Measurements from ENCODE around the gene NUCB1. TPM values are rescaled to one million over a fixed set of nuclear protein-coding genes. Genes with fewer than 3 reads are reported as not detected.

Gene NUCB1
- total RNA-seq, 2 donors from 2014 or later, result 347 to 411 TPM

DNA sequence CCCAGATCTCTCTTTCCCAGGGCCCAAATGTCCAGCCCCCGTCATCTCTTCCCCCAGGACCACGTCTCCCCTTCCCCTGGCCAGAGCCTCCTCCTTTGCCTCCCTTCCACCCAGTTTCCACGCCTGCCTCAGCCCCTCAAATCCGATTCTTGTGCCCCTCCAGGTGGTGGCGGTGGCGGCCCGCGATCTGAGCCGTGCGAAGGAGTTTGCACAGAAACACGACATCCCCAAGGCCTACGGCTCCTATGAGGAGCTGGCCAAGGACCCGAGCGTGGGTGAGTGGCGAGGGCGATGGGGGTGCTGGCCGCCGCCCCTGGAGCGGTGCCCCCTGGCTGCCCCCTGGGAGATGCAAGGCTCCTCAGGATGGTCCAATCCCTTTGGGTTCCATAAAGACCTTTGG, 34.7 kb downstream of the NUCB1 start:
- Histone ChIP-seq H3K9me3 (no peaks in the 10 kb centered on the region), H3K4me1 (peaks cover 0 to 12% of the 10 kb centered on the region in 2 donors), H3K36me3 (no peaks in the 10 kb centered on the region), H3K27ac (no peak overlapping the region), H3K27me3 (no peaks in the 10 kb centered on the region), H3K4me3 (no peak overlapping the region)
- no peak for DNase-seq (ENCODE audit: low spot score)
- TF ChIP-seq, protein P1, sequence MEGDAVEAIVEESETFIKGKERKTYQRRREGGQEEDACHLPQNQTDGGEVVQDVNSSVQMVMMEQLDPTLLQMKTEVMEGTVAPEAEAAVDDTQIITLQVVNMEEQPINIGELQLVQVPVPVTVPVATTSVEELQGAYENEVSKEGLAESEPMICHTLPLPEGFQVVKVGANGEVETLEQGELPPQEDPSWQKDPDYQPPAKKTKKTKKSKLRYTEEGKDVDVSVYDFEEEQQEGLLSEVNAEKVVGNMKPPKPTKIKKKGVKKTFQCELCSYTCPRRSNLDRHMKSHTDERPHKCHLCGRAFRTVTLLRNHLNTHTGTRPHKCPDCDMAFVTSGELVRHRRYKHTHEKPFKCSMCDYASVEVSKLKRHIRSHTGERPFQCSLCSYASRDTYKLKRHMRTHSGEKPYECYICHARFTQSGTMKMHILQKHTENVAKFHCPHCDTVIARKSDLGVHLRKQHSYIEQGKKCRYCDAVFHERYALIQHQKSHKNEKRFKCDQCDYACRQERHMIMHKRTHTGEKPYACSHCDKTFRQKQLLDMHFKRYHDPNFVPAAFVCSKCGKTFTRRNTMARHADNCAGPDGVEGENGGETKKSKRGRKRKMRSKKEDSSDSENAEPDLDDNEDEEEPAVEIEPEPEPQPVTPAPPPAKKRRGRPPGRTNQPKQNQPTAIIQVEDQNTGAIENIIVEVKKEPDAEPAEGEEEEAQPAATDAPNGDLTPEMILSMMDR (IDR thresholded peaks at IDR 0.05), result no peak

DNA sequence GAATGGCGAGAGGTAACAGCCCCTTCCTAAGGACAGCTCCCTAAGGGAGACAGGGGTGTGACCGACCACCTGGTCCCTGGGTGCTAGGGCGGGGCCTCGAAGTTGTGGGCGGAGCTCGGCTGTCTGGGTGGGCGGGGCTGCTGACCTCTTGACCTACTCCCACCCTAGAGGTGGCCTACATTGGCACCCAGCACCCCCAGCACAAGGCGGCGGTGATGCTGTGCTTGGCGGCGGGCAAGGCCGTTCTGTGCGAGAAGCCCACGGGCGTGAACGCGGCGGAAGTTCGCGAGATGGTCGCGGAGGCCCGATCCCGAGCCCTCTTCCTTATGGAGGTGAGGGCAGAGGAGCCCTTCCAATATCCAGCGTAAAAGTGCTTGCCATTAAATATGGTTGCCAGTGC, 35.8 kb downstream of the NUCB1 start:
- H3K36me3 ChIP-seq, result no peaks in the 10 kb centered on the region
- no peak for DNase-seq (ENCODE audit: low spot score)
- no peak overlapping the region for H3K4me3 ChIP-seq
- peaks cover 0 to 12% of the 10 kb centered on the region in 2 donors for H3K4me1 ChIP-seq
- H3K9me3 ChIP-seq, result peaks cover 0 to 1% of the 10 kb centered on the region in 2 donors
- no peaks in the 10 kb centered on the region for H3K27me3 ChIP-seq
- no peak overlapping the region for H3K27ac ChIP-seq
- TF ChIP-seq, protein P1 (IDR thresholded peaks at IDR 0.05), result no peak

DNA sequence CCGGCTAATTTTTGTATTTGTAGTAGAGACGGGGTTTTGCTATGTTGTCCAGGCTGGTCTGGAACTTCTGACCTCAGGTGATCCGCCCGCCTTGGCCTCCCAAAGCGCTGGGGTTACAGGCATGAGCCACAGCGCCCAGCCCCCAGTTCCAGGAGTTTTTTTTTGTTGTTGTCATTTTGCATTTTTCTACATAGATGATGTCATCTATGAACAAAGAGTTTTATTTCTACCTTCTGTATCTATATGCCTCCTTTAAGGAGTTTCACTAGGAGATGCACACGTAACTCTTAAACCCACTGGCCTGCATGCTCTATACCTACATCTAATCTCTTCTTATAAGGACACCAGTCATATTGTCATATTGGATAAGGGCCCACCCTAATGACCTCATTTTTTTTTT, 38.1 kb downstream of the NUCB1 start:
- TF ChIP-seq, protein P1 (IDR thresholded peaks at IDR 0.05), result no peak
- DNase-seq (ENCODE audit: low spot score), result no peak
- no peak overlapping the region for H3K4me3 ChIP-seq
- H3K4me1 ChIP-seq, result peaks cover 0 to 9% of the 10 kb centered on the region in 2 donors
- H3K36me3 ChIP-seq, result no peaks in the 10 kb centered on the region
- H3K9me3 ChIP-seq, result peaks cover 0 to 6% of the 10 kb centered on the region in 2 donors
- no peaks in the 10 kb centered on the region for H3K27me3 ChIP-seq
- H3K27ac ChIP-seq, result no peak overlapping the region

DNA sequence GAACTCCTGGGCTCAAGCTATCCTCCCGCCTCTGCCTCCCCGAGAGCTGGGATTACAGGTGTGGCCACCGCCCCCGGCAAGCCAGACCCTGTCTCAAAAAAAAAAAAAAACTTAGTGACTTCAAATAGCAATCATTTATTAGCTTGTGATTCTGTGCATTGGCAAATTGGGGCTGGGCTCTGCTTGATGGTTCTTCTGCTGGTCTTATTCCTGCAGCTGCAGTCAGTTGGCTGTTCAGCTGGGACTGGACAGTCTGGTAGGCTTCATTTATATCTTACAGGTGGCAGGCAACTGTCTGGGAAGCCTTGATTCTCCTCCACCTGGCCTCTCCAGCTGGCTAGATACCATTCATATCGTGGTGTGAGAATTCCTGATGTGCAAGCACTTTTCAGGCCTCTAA, 40.8 kb downstream of the NUCB1 start:
- no peak overlapping the region for H3K4me3 ChIP-seq
- H3K36me3 ChIP-seq, result no peaks in the 10 kb centered on the region
- no peak overlapping the region for H3K27ac ChIP-seq
- H3K27me3 ChIP-seq, result no peaks in the 10 kb centered on the region
- no peaks in the 10 kb centered on the region for H3K4me1 ChIP-seq
- DNase-seq (ENCODE audit: low spot score), result no peak
- TF ChIP-seq, protein P1 (IDR thresholded peaks at IDR 0.05), result no peak
- peaks cover 0 to 6% of the 10 kb centered on the region in 2 donors for H3K9me3 ChIP-seq

DNA sequence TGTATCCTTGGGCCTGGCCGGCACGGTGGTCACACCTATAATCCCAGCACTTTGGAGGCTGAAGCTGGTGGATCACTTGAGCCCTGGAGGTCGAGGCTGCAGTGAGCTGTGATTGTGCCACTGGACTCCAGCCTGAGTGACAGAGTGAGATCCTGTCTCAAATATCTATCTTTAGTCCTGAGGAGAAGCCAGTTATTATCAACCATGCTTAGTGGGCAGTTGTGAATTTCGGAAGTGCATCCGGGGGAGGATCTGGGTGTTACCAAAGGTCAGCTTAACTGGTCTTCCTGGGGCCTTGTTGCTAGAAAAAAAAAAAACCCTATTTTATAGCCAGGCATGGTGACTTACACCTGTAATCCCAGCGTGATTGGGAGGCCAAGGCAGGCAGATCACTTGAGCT, 43.0 kb downstream of the NUCB1 start:
- Histone ChIP-seq H3K4me1 (no peaks in the 10 kb centered on the region), H3K4me3 (no peak overlapping the region), H3K36me3 (no peaks in the 10 kb centered on the region), H3K9me3 (peaks cover 0 to 6% of the 10 kb centered on the region in 2 donors), H3K27ac (no peak overlapping the region), H3K27me3 (no peaks in the 10 kb centered on the region)
- TF ChIP-seq, protein P1 (IDR thresholded peaks at IDR 0.05), result no peak
- no peak for DNase-seq (ENCODE audit: low spot score)

DNA sequence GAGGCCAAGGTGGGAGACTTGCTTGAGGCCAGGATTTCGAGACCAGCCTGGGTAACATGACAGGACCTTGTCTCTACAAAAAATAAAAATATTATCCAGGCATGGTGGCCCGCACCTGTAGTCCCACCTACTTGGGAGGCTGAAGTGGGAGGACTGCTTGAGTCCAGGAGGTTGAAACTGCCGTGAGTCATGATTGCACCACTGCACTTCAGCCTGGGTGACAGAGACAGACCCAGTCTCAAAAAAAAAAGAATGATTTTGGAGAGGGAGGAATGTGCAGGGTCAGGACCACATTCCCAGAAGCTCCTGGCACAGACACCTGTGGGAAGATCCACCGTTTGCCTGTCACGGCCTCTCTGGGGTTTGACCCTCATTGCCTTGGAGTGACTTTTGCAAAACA, 45.3 kb downstream of the NUCB1 start:
- no peaks in the 10 kb centered on the region for H3K4me1 ChIP-seq
- H3K4me3 ChIP-seq, result no peak overlapping the region
- H3K36me3 ChIP-seq, result no peaks in the 10 kb centered on the region
- TF ChIP-seq, protein P1 (IDR thresholded peaks at IDR 0.05), result no peak
- no peaks in the 10 kb centered on the region for H3K27me3 ChIP-seq
- no peak overlapping the region for H3K27ac ChIP-seq
- DNase-seq (ENCODE audit: low spot score), result no peak
- peaks cover 0 to 6% of the 10 kb centered on the region in 2 donors for H3K9me3 ChIP-seq

Measured in right atrium auricular region (tissue), 2 donors.